ENCODE measurements around the gene FOXA3.

- no peak for TF ChIP-seq EZH2phosphoT487 (IDR thresholded peaks at IDR 0.05; ENCODE audit: insufficient read depth, low read depth)
- no peak for TF ChIP-seq EZH2 (IDR thresholded peaks at IDR 0.05; ENCODE audit: insufficient read depth, poor library complexity, severe bottlenecking)
These were observed 1.3 kb downstream of the FOXA3 start for GRCh38 chr19:45865269-45865948.
